Non-pigmented ciliary epithelial cell (primary cell): ENCODE results near the gene APOBEC3A.
"Not testable (repeated sequence)": the region's sequence is repeated elsewhere in the genome, so short reads cannot be mapped to it uniquely, and the experiment has no call there.

Experiments used
- DNase-seq: peaks from one replicate; pipeline ENCODE4 v3.0.0-alpha.2; 2010; ENCODE audit warnings: low read depth

The APOBEC3A gene

DNA sequence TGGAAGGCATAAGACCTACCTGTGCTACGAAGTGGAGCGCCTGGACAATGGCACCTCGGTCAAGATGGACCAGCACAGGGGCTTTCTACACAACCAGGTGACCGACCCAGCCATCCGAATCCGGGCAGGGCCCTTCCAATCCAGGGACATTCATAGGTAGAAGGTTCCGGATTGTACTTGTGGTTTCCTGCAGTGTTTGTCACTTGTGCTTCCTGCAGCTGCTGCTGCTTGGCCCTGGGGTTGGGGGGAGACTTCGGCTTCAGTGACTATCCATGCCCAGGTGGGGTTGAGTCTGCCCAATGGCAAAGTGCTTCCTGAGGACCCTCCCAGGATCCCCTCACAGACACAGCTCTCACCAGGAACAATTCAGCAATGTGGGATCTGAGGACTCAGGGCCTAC, 2.2 kb downstream of the APOBEC3A start:
- no peak for DNase-seq

GRCh38 chr22:38960673-38961072, 3.3 kb downstream of the APOBEC3A start:
- DNase-seq, result not testable (repeated sequence)

GRCh38 chr22:38963291-38963738, 5.9 kb downstream of the APOBEC3A start:
- not testable (repeated sequence) for DNase-seq

DNA sequence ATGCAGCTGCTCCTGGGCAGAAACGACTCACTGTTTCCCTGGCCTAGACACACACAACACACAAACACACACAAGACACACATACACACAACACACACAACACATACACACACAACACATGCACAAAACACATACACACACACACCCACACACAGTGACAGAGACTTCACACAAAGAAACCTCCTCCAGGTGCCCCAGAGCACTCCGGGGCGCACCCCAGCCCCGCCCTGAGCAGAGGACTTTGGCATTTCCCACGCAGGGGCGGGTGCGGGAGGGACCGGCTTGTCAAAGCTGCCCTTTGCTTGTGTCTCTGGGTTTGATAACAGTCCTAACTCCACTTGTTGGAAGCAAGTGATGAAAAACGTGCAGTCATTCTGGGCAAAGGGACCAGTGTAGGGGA, 6.5 kb downstream of the APOBEC3A start:
- no peak for DNase-seq

DNA sequence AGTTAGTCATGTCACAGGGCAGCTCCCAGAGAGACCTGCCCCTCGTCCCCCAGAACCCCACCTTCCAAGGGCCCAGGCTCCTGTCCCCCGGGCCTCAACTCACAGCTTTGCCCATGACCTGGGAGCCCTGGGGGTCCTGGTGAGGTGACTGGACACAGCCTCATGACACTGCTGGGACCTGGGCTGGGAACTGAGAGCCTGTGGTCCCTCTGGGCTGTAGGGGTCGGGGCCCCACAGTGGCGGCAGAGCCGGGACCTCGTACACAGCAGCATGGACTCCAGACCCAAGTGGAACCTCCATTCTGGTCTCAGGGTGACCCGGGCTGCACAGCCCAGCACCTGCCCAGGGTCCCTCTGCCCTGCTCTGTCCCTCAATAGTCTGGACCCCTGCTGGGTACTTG, 6.9 kb downstream of the APOBEC3A start:
- DNase-seq, result no peak

GRCh38 chr22:38964989-38965388, 7.6 kb downstream of the APOBEC3A start:
- no peak for DNase-seq

- DNase-seq, result no peak
Measured at GRCh38 chr22:38965614-38966379, 8.4 kb downstream of the APOBEC3A start.

GRCh38 chr22:38966380-38966702, 8.9 kb downstream of the APOBEC3A start:
- DNase-seq, result no peak

DNA sequence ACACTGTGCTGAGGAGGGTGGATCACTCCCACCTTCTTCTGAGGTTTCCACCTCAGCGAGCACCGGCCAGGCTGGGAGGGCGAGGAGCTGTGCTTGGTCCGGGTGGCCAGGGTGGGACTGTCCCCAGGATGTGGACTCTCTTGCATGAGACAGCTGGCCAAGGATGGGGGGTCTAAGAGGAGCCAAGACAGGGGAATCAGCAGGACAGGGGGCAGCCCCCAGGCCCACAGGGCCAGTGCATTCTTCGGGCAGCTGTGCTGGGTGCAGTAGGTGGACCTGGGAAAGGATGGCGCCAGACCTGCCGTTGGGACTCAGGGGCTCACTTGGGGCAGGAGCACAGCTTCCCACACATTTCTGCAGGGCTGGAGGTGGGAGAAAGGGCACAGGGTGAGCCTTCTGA, 9.5 kb downstream of the APOBEC3A start:
- no peak for DNase-seq

- DNase-seq, result no peak
Measured at GRCh38 chr22:38967451-38968450, 10.3 kb downstream of the APOBEC3A start.

GRCh38 chr22:38968801-38969200, 11.4 kb downstream of the APOBEC3A start:
- no peak for DNase-seq

DNA sequence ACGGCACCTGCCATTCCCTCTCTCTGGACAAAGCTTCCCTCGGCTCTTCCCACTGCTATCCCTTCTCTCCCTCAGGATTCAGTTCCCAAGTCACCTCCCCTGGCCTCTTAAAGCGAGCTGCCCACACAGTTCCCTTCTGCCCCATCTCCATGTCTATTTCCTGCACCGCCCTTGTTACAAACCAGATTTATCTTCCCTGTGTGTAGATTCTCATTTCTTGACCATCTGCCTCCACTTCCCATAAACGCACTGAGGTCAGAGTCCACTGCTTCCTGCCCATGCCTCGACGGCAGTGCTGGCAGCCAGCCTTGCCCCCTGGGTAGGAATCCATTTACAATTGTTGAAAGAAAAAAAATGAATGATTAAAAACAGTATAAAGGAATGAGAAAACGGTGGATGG, 13.1 kb downstream of the APOBEC3A start:
- no peak for DNase-seq

DNA sequence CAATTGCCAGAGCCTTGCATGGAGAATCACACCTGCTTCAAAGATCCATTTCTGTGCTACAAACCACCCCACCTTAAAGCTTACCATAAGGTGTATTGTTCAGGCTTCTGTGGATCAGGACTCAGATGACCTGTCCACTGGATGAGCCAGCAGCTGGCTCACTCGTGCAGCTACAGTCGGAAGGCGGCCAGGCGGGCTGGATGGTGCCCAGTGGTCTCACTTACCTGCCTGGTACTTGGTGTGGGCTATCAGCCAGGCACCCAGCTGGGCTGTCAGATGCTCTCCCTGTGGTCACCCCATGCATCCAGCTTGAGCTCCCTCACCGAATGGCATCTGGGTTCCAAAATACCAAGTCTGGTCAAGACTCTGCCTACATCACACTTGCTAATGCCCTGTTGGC, 13.8 kb downstream of the APOBEC3A start:
- DNase-seq, result no peak

- DNase-seq, result no peak
Measured at GRCh38 chr22:38971791-38972190, 14.4 kb downstream of the APOBEC3A start.

DNA sequence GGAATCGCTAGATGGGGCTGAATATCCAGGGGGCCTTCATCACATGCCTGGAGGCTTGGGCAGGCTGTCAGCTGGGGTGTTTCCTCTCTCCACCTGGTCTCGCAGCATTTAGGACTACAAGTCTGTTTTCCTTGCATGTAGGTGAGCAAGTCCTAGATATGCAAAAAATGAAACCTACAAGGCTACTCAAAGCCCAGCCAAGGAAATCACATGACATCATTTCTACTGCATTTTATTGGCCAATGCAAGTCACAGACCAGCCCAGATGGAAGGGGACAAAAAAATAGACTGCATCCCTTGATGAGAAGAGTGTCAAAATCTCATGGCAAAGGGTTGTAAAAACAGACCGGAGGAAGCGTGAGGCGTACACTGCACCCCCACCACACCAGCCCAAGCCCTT, 15.1 kb downstream of the APOBEC3A start:
- no peak for DNase-seq

GRCh38 chr22:38973289-38974169, 16.1 kb downstream of the APOBEC3A start:
- no peak for DNase-seq

DNA sequence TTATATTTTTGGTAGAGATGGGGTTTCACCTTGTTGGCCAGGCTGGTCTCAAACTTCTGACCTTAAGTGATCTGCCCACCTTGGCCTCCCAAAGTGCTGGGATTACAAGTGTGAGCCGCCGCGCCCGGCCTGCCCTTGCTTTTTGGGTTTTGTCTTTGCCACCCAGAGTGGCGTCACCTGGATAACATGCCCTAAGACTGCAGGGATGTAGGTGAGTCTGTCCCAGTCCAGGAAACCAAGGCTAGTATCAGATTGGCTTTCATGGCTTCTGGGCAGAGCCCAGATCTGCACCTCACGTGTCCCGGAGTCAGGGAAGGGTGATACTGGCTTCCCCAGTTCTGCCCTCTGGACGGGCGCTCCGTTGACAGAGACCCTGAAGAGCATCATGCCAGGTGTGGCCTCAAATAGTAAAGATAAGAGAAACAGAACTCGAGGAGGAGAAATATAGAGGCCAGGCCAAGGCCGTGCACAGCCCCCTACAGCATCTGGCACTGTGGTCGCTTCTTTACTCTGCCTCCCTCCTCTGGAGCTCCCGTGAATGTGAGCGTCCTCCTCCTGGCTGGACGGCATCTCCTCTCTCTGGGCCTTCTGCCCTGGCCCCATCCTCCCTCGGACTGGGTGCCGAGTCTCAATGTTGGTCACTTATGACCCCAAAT, 16.9 kb downstream of the APOBEC3A start:
- DNase-seq, result no peak

DNA sequence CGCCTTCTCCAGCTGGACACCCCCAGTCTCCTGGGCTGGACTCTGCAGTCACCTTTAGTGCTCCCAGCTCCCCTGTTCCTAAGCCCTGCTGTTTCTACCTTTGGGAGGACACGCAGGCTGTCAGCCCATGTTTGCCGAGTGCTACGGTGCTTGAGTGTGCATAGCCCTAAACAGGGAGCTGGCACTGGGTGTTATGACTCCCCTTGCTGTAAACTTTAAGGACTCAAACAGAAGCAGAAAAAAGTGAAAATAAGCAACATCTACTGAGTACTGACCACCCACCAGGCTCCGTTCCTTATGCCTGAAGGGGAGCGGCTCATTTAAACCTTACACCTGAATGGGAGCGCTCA, 17.4 kb downstream of the APOBEC3A start:
- no peak for DNase-seq

- DNase-seq, result not testable (repeated sequence)
Measured at GRCh38 chr22:38977289-38977688, 19.9 kb downstream of the APOBEC3A start.

GRCh38 chr22:38980587-38980986, 23.2 kb downstream of the APOBEC3A start:
- DNase-seq, result not testable (repeated sequence)
